Memory B cell (primary cell): ENCODE measurements around the gene DCLK3.

Experiments used
- ATAC-seq: fragments of 150-1000 bp; cut with Tn5 transposase; 2 replicates; pipeline ENCODE4 v1.10.0; 2021; ENCODE audit warnings: low read depth, mild to moderate bottlenecking, moderate library complexity
- DNase-seq, 2 donors: peaks; one replicate each; pipeline ENCODE4 v3.0.0; 2022; ENCODE audit warnings: low spot score in 2 of 2
- H3K27ac Mint-ChIP-seq: one replicate; pipeline ENCODE4 v1.8.0; 2022; ENCODE audit warnings: mild to moderate bottlenecking, moderate library complexity, mixed read lengths
- H3K27me3 Mint-ChIP-seq: one replicate; pipeline ENCODE4 v1.8.0; 2022; ENCODE audit warnings: mixed read lengths
- H3K36me3 Mint-ChIP-seq: one replicate; pipeline ENCODE4 v1.8.0; 2022; ENCODE audit warnings: mild to moderate bottlenecking, mixed read lengths
- H3K4me1 Mint-ChIP-seq: one replicate; pipeline ENCODE4 v1.8.0; 2022; ENCODE audit warnings: mixed read lengths
- H3K4me3 Mint-ChIP-seq: one replicate; pipeline ENCODE4 v1.8.0; 2022; ENCODE audit warnings: mild to moderate bottlenecking, moderate library complexity, mixed read lengths
- H3K9me3 Mint-ChIP-seq: one replicate; pipeline ENCODE4 v1.8.0; 2022; ENCODE audit warnings: mixed read lengths

The DCLK3 gene

DNA sequence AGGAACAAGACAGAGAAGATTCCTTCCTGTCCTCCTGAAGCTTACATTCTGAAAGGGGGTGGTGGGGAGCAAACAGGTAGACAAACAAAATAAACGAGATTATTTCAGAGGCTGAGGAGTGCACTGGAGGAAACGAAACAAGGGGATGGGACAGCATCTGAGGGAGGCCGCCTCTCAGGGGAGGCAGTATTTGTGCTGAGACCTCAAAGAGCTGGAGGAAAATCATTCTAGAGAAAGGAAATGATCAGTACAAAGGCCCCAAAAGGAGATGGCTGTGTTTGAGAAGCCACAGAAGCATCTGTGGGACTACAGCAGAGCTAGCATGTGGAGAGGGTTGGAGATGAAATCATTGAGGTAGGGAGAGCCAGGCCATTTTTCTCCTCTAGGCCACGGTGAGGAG lies 55.1 kb downstream of the DCLK3 start:
- H3K9me3 Mint-ChIP-seq: no peaks in the 10 kb centered on the region
- no peak for DNase-seq
- H3K4me3 Mint-ChIP-seq: no peak overlapping the region
- H3K27me3 Mint-ChIP-seq: peaks cover 9% of the 10 kb centered on the region
- ATAC-seq: no peak
- H3K27ac Mint-ChIP-seq: no peak overlapping the region
- H3K36me3 Mint-ChIP-seq: no peaks in the 10 kb centered on the region
- H3K4me1 Mint-ChIP-seq: peaks cover 2% of the 10 kb centered on the region

- peak; percentile 38 for ATAC-seq
Measured at GRCh38 chr3:36707623-36708409, 56.5 kb downstream of the DCLK3 start.

GRCh38 chr3:36705015-36705414 lies 59.3 kb downstream of the DCLK3 start:
- Mint-ChIP-seq H3K4me1 (peaks cover 2% of the 10 kb centered on the region), H3K27ac (no peak overlapping the region), H3K9me3 (no peaks in the 10 kb centered on the region), H3K27me3 (peaks cover 8% of the 10 kb centered on the region), H3K4me3 (no peak overlapping the region), H3K36me3 (no peaks in the 10 kb centered on the region)
- no peak for ATAC-seq
- no peak for DNase-seq

More at GRCh38 chr3:36707623-36708409, 56.5 kb downstream of the DCLK3 start:
- Mint-ChIP-seq H3K27ac (no peak overlapping the region), H3K27me3 (peaks cover 9% of the 10 kb centered on the region), H3K9me3 (no peaks in the 10 kb centered on the region), H3K4me1 (peaks cover 2% of the 10 kb centered on the region), H3K36me3 (no peaks in the 10 kb centered on the region), H3K4me3 (no peak overlapping the region)
- DNase-seq: no peak

DNA sequence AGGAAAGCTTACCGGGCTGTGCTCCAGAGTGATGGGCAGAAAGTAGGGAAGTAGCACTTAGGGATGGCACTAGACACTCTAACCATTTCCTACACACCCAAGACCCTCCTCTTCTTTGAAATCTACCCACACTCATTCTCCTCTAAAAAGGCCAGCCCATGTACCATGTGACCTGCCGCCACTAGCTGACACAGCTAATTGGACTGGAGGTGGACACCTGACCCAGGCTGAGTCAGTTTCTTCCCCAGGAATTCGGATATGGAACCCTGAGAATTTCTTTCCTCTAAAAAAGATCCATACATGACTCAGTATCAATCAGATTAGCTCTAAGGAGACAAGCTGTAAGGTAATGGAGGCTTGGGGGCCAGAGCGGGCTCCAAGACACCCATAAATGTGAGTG lies 60.1 kb downstream of the DCLK3 start:
- no peak overlapping the region for H3K27ac Mint-ChIP-seq

GRCh38 chr3:36701249-36701572 lies 63.1 kb downstream of the DCLK3 start:
- Mint-ChIP-seq H3K9me3 (no peaks in the 10 kb centered on the region), H3K4me3 (no peak overlapping the region), H3K27ac (no peak overlapping the region), H3K36me3 (no peaks in the 10 kb centered on the region), H3K4me1 (no peaks in the 10 kb centered on the region), H3K27me3 (peaks cover 4% of the 10 kb centered on the region)
- no peak for DNase-seq
- ATAC-seq: no peak

More for the DNA sequence above, 60.1 kb downstream of the DCLK3 start:
- Mint-ChIP-seq H3K36me3 (no peaks in the 10 kb centered on the region), H3K4me3 (no peak overlapping the region), H3K27me3 (peaks cover 6% of the 10 kb centered on the region), H3K9me3 (no peaks in the 10 kb centered on the region), H3K4me1 (peaks cover 2% of the 10 kb centered on the region)
- DNase-seq: no peak
- no peak for ATAC-seq

DNA sequence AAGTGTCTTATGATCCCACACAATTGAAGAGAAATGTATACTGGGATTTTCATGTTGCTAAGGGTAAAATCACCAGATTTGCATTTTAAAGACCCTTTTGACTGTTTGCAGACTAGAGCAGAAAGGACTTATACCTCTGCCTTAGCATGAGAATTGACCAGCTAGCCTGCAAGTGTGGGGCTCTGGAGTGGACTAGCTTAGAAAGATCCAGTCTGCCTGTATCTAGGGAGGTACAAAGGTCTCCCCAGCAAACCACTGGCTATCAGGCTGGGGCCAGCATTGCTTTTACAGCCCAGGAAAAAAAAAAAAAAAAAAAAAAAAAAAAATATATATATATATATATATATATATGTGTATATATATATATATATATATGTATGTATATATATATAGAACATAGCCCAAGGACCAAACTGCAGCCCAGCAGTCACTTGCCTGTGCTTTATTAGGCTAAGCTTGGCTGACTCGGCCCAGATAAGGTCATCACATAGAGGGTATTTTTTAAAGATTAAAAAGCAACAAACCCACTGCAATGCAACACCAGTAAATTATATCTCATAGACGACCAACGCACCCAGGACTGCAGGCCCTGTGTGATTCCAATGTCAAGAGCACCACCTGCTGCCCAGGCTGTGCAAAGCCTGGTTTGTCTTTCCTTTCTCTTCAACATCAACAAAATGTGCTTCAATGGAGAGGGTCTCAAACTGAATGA lies 63.7 kb downstream of the DCLK3 start:
- ATAC-seq: peak; percentile 70
- Mint-ChIP-seq H3K9me3 (no peaks in the 10 kb centered on the region), H3K27me3 (peaks cover 4% of the 10 kb centered on the region), H3K36me3 (no peaks in the 10 kb centered on the region), H3K4me1 (no peaks in the 10 kb centered on the region), H3K27ac (no peak overlapping the region), H3K4me3 (no peak overlapping the region)
- DNase-seq: peak in 1 of 2 donors; percentile 14

DNA sequence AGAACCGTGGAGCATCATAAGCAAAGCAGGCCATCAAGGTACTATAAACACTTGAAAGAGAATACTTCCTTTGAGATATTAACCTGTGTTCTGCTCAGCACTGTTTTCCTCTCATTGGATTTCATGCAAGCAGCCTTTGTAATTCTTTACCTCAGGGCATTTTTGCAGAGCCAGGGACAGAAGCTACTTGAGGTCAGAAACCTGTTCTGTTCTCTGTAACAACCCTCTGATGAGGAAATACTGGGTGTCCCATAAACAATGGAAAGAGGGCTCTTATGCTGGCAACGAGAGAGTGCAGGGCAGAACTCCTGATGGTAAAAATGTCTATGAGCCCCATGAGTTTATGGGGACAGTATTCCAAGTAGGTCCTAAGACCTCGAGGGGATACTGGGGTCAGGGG lies 66.0 kb downstream of the DCLK3 start:
- no peak overlapping the region for H3K27ac Mint-ChIP-seq
- DNase-seq (no peak), ATAC-seq (no peak)
- H3K4me1 Mint-ChIP-seq: peaks cover 2% of the 10 kb centered on the region
- no peaks in the 10 kb centered on the region for H3K9me3 Mint-ChIP-seq
- H3K27me3 Mint-ChIP-seq: peaks cover 2% of the 10 kb centered on the region
- no peaks in the 10 kb centered on the region for H3K36me3 Mint-ChIP-seq
- no peak overlapping the region for H3K4me3 Mint-ChIP-seq

GRCh38 chr3:36697229-36698001 lies 66.9 kb downstream of the DCLK3 start:
- no peak overlapping the region for H3K4me3 Mint-ChIP-seq
- no peaks in the 10 kb centered on the region for H3K27me3 Mint-ChIP-seq
- no peaks in the 10 kb centered on the region for H3K36me3 Mint-ChIP-seq
- no peaks in the 10 kb centered on the region for H3K9me3 Mint-ChIP-seq
- no peak for DNase-seq
- no peak for ATAC-seq
- H3K27ac Mint-ChIP-seq: no peak overlapping the region
- H3K4me1 Mint-ChIP-seq: peaks cover 3% of the 10 kb centered on the region

GRCh38 chr3:36696799-36697198 lies 67.6 kb downstream of the DCLK3 start:
- no peaks in the 10 kb centered on the region for H3K27me3 Mint-ChIP-seq
- H3K9me3 Mint-ChIP-seq: no peaks in the 10 kb centered on the region

DNA sequence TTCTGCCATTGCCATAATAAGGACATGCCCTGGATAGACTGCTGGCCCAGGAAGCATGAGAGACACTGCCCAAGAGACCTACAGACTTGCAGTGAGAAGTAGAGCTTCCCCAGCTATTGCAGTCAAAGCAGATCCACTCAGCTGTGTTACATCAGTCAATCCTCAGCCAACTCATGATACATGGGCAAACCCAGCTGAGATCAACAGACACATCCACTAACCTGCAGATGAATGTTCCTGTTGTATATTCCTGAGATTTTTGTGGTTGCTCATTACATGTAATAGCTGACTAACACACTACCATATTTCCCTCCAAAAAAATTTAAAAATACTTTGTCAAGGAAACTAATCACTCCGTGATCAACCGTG lies 68.6 kb downstream of the DCLK3 start:
- DNase-seq (no peak), ATAC-seq (no peak)
- no peaks in the 10 kb centered on the region for H3K9me3 Mint-ChIP-seq
- H3K27ac Mint-ChIP-seq: no peak overlapping the region
- no peaks in the 10 kb centered on the region for H3K27me3 Mint-ChIP-seq
- H3K4me1 Mint-ChIP-seq: peaks cover 3% of the 10 kb centered on the region
- no peak overlapping the region for H3K4me3 Mint-ChIP-seq
- no peaks in the 10 kb centered on the region for H3K36me3 Mint-ChIP-seq

More at GRCh38 chr3:36696799-36697198, 67.6 kb downstream of the DCLK3 start:
- H3K4me3 Mint-ChIP-seq: no peak overlapping the region
- no peak for ATAC-seq
- peaks cover 3% of the 10 kb centered on the region for H3K4me1 Mint-ChIP-seq
- DNase-seq: no peak
- H3K36me3 Mint-ChIP-seq: no peaks in the 10 kb centered on the region
- no peak overlapping the region for H3K27ac Mint-ChIP-seq

GRCh38 chr3:36695113-36695768 lies 69.1 kb downstream of the DCLK3 start:
- H3K9me3 Mint-ChIP-seq: no peaks in the 10 kb centered on the region
- no peak overlapping the region for H3K4me3 Mint-ChIP-seq
- no peaks in the 10 kb centered on the region for H3K36me3 Mint-ChIP-seq
- ATAC-seq (no peak), DNase-seq (no peak)
- H3K27ac Mint-ChIP-seq: no peak overlapping the region
- H3K27me3 Mint-ChIP-seq: no peaks in the 10 kb centered on the region
- peaks cover 3% of the 10 kb centered on the region for H3K4me1 Mint-ChIP-seq

DNA sequence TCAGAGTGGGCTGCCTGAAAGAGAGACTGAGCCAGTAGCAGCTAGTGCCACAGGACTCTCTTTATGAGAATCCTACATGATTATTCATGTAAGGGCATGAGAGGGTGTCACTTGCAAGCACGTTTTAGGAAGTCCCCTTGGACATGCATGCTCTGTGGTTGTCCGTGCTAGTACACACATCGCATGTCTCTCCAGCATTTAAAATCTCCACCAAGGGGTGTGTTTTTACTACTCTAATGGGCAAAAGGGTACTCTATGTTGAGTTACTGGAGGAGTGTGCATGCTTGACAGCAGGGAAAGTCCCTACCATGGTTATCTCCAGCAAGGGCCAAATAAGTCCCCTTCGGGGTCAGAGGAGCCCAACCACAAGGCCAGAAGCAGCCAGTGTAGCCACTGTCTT lies 70.7 kb downstream of the DCLK3 start:
- no peak for ATAC-seq
- Mint-ChIP-seq H3K4me1 (peaks cover 3% of the 10 kb centered on the region), H3K4me3 (no peak overlapping the region), H3K27ac (no peak overlapping the region), H3K27me3 (no peaks in the 10 kb centered on the region), H3K9me3 (no peaks in the 10 kb centered on the region), H3K36me3 (no peaks in the 10 kb centered on the region)
- no peak for DNase-seq

DNA sequence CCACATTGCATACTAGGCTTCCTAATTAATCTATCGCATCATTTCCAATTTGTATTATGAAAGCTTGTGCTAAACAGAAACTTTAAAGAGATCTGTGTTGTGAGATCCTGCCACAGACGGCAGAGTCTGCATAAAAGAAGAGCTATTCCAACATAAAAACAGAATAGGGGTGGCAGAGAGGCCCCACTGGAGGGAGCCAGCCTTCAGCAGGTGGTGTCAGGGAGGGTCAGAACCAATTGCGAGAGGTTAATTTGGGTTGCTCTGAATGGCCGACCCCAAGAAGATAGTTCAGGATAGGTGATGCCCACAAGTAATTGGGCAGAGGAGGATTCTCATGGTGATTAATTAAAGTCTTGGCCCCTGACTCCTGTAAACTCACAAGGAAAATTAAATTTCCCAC lies 74.8 kb downstream of the DCLK3 start:
- H3K4me3 Mint-ChIP-seq: no peak overlapping the region
- ATAC-seq: no peak

GRCh38 chr3:36688815-36689214 lies 75.5 kb downstream of the DCLK3 start:
- peaks cover 3% of the 10 kb centered on the region for H3K4me1 Mint-ChIP-seq
- no peak overlapping the region for H3K4me3 Mint-ChIP-seq
- DNase-seq (no peak), ATAC-seq (no peak)
- no peaks in the 10 kb centered on the region for H3K27me3 Mint-ChIP-seq
- H3K36me3 Mint-ChIP-seq: no peaks in the 10 kb centered on the region
- no peaks in the 10 kb centered on the region for H3K9me3 Mint-ChIP-seq
- H3K27ac Mint-ChIP-seq: no peak overlapping the region

More for the DNA sequence above, 74.8 kb downstream of the DCLK3 start:
- Mint-ChIP-seq H3K27ac (no peak overlapping the region), H3K9me3 (no peaks in the 10 kb centered on the region), H3K36me3 (no peaks in the 10 kb centered on the region), H3K27me3 (no peaks in the 10 kb centered on the region), H3K4me1 (peaks cover 3% of the 10 kb centered on the region)
- no peak for DNase-seq
